ENCODE measurements around the gene CCL11.

DNA sequence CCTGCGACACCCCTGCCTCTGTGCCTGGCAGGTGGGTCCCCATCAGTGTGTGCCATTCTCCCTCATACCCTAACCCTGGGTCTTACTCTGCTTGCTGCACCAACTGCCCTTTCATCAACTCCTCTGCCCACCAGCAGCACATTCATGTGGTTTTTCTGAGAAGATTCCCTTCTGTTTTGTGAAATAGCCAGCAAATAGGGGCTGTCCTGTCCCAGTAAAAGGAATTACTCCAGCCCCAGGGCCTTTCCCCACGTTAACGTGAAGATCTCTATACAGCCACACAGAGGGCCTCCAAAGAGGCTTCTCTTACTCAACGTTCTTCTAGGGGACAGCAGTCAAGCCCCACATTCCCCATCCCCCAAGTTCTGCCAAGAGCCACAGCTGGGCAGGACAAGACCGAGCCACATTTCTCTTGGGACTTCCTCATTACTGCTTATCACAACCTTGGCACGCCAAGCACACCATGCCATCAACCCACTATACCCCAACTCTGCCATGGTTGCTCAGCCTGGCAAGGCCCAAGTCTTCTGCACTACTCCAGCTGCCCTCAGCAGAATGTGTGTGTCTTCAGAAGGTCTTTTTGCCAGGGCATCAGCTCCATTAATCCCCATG is 49.2 kb upstream of the CCL11 start:
- TF ChIP-seq, protein P1, sequence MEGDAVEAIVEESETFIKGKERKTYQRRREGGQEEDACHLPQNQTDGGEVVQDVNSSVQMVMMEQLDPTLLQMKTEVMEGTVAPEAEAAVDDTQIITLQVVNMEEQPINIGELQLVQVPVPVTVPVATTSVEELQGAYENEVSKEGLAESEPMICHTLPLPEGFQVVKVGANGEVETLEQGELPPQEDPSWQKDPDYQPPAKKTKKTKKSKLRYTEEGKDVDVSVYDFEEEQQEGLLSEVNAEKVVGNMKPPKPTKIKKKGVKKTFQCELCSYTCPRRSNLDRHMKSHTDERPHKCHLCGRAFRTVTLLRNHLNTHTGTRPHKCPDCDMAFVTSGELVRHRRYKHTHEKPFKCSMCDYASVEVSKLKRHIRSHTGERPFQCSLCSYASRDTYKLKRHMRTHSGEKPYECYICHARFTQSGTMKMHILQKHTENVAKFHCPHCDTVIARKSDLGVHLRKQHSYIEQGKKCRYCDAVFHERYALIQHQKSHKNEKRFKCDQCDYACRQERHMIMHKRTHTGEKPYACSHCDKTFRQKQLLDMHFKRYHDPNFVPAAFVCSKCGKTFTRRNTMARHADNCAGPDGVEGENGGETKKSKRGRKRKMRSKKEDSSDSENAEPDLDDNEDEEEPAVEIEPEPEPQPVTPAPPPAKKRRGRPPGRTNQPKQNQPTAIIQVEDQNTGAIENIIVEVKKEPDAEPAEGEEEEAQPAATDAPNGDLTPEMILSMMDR (IDR thresholded peaks at IDR 0.05) = no peak
- TF ChIP-seq POLR2A (IDR thresholded peaks at IDR 0.05) = no peak
